ENCODE measurements around the gene TTC33. TPM values are rescaled to one million over a fixed set of nuclear protein-coding genes. Genes with fewer than 3 reads are reported as not detected.

The TTC33 gene
- total and polyA plus RNA-seq, 2 of the 4 experiments (the other 2 are of a cell fraction), result 3.1 to 8.1 TPM

DNA sequence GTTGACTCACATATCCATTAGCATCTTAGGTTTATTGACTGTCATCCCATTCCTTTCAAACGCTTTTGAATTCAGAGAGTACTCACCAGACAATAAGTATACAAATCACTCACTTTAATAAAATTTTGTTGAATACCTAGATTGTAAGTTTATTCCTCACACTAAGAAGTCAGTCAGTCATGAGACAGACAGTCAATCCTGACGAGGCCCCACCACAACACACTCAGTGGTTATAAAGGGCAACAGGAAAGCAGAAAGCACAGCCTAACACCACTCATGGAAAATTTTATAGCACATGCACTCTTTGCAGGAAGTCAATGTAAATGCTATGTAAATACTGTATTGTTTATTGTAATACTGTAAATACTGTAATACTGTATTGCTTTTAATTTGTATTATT, 252.3 kb downstream of the TTC33 start:
- Histone ChIP-seq H3K14ac (replicated peaks; ENCODE audit: low read depth, low read length) (0 out of 2 replicates have a peak overlapping the region, but pooled peaks have one; percentile 37), H2BK120ac (ENCODE audit: low read depth, low read length) (no peak overlapping the region; the same call in 1 of the 2 replicates), H2AK9ac (replicated peaks; ENCODE audit: low read depth, low read length, poor library complexity) (no peak overlapping the region), H4K20me1 (ENCODE audit: insufficient read depth, low read length) (no peaks in the 10 kb centered on the region), H3K9ac (ENCODE audit: low read depth, low read length) (no peak overlapping the region), H3K4ac (ENCODE audit: low read depth, low read length) (0 out of 2 replicates have a peak overlapping the region, but pooled peaks have one; percentile 20), H2AFZ (replicated peaks; ENCODE audit: low read length, poor library complexity) (no peak overlapping the region), H2BK5ac (ENCODE audit: low read depth, low read length, poor library complexity, severe bottlenecking) (no peak overlapping the region), H3K18ac (ENCODE audit: low read depth, low read length) (no peak overlapping the region), H3K36me3 (ENCODE audit: control insufficient read depth, insufficient read depth, low read length) (no peaks in the 10 kb centered on the region), H3K9me1 (ENCODE audit: insufficient read depth, low read length) (no peaks in the 10 kb centered on the region), H3K4me3 (ENCODE audit: insufficient read depth, low read depth, low read length) (no peak overlapping the region), H4K5ac (ENCODE audit: low read depth, low read length) (no peak overlapping the region), H3K27me3 (ENCODE audit: control insufficient read depth, insufficient read depth, low read length) (no peaks in the 10 kb centered on the region), H3K79me1 (ENCODE audit: low read depth in 1 of 2, low read length in 2 of 2) (no peaks in the 10 kb centered on the region), H3K23ac (ENCODE audit: low read depth, low read length) (no peak overlapping the region), H2AK5ac (ENCODE audit: low read depth, low read length) (no peak overlapping the region), H3K27ac (ENCODE audit: insufficient read depth, low read length) (no peak overlapping the region), H3K56ac (ENCODE audit: extremely low read depth, insufficient read depth, low read length) (no peak overlapping the region), H4K8ac (ENCODE audit: low read depth in 2 of 2, low read length in 2 of 2) (no peak overlapping the region), H2BK15ac (ENCODE audit: low read depth, low read length) (no peak overlapping the region), H3K9me3 (ENCODE audit: control insufficient read depth, insufficient read depth, low read length) (no peaks in the 10 kb centered on the region), H4K91ac (ENCODE audit: insufficient read depth, low read depth, low read length) (no peak overlapping the region), H3K4me2 (ENCODE audit: low read depth, low read length) (peak overlapping the region; percentile 31; the same call in 1 of the 2 replicates), H2BK20ac (ENCODE audit: low read depth, low read length) (no peak overlapping the region), H3K4me1 (ENCODE audit: control insufficient read depth, insufficient read depth, low read length) (peaks cover 2% of the 10 kb centered on the region; the same call in 1 of the 2 replicates)
- DNase-seq, result peak; percentile 56
- no peak for ATAC-seq (ENCODE audit: low read depth)
- BruUV-seq (replicated peaks), result no TSS peak
- intact Hi-C loops (cut with micrococcal nuclease) (loop anchor here (10.0 kb wide), 1 partner anchor 789 kb away; no protein-coding TSS in a partner anchor), dilution Hi-C loops (cut with HindIII; ENCODE audit: low sequenced_read_pairs, unreplicated experiment) (no loop called here), in situ Hi-C loops (cut with MboI; ENCODE audit: low sequenced_read_pairs) (no loop called here)
- POLR2A ChIA-PET (ENCODE audit: unreplicated experiment), result no interaction called here
- CTCF ChIA-PET, result no interaction called here
- no CpG with 5 or more reads among the region's 2 CpGs for WGBS, 2 experiments (ENCODE audit: extremely low coverage in 2 of 2, insufficient read length in 1 of 2)
- no peak for TF ChIP-seq ELK1 (IDR thresholded peaks at IDR 0.05; ENCODE audit: borderline replicate concordance, low read depth, low read length)
- no peak for TF ChIP-seq MAFK (IDR thresholded peaks at IDR 0.05; ENCODE audit: low read depth, low read length)
- 0 out of 2 replicates have a peak, but pooled peaks have one; percentile 21 for TF ChIP-seq BHLHE40 (IDR thresholded peaks at IDR 0.05; ENCODE audit: low read depth, low read length)

Data from IMR-90 (cell line).